Tibial nerve (tissue), 4 donors: ENCODE results near the gene ADCY2.

ENCODE experiments used
- EP300 ChIP-seq, 2 donors: sonication (generic); formaldehyde crosslinking; IDR thresholded peaks; one replicate each; pipeline ENCODE4 v1.6.1; 2017; ENCODE audit warnings: antibody characterized with exemption in 2 of 2, mild to moderate bottlenecking in 1 of 2
- POLR2A ChIP-seq, 2 donors: fragments of 450-650 bp; IDR thresholded peaks; one replicate each; pipeline ENCODE4 v1.6.1; 2017; ENCODE audit warnings: antibody characterized with exemption in 2 of 2, mild to moderate bottlenecking in 2 of 2, moderate library complexity in 2 of 2
- TF ChIP-seq, protein P1 (sequence below), 5 experiments: fragments of 200-600 bp in 3 of 5; fragments of 450-650 bp in 2 of 5; sonication (generic) in 3 of 5; IDR thresholded peaks; one replicate each; pipeline ENCODE4 v1.5.1; 2016 to 2019; ENCODE audit warnings: antibody characterized with exemption in 5 of 5, mild to moderate bottlenecking in 3 of 5, moderate library complexity in 2 of 5

GRCh38 chr5:7659420-7659819, 263.5 kb downstream of the ADCY2 start:
- TF ChIP-seq, protein P1, sequence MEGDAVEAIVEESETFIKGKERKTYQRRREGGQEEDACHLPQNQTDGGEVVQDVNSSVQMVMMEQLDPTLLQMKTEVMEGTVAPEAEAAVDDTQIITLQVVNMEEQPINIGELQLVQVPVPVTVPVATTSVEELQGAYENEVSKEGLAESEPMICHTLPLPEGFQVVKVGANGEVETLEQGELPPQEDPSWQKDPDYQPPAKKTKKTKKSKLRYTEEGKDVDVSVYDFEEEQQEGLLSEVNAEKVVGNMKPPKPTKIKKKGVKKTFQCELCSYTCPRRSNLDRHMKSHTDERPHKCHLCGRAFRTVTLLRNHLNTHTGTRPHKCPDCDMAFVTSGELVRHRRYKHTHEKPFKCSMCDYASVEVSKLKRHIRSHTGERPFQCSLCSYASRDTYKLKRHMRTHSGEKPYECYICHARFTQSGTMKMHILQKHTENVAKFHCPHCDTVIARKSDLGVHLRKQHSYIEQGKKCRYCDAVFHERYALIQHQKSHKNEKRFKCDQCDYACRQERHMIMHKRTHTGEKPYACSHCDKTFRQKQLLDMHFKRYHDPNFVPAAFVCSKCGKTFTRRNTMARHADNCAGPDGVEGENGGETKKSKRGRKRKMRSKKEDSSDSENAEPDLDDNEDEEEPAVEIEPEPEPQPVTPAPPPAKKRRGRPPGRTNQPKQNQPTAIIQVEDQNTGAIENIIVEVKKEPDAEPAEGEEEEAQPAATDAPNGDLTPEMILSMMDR (IDR thresholded peaks at IDR 0.05), result no peak
- TF ChIP-seq POLR2A (IDR thresholded peaks at IDR 0.05) (no peak), EP300 (IDR thresholded peaks at IDR 0.05) (no peak)
